8988T (cell line): Measurements from ENCODE around the gene PIGV.
"Not testable (repeated sequence)": the region's sequence is repeated elsewhere in the genome, so short reads cannot be mapped to it uniquely, and the experiment has no call there.

Experiments
- DNase-seq: peaks from one replicate; pipeline ENCODE4 v3.0.0; 2011

PIGV gene

GRCh38 chr1:26837665-26838064 is 49.9 kb downstream of the PIGV start:
- not testable (repeated sequence) for DNase-seq

- DNase-seq: no peak
Measured at GRCh38 chr1:26838474-26839338, 51.0 kb downstream of the PIGV start.

- no peak for DNase-seq
Measured at GRCh38 chr1:26839339-26839722, 51.6 kb downstream of the PIGV start.

GRCh38 chr1:26839779-26840178 is 52.0 kb downstream of the PIGV start:
- DNase-seq: no peak

- no peak for DNase-seq
Measured at GRCh38 chr1:26844424-26845196, 56.9 kb downstream of the PIGV start.

- DNase-seq: not testable (repeated sequence)
Measured at GRCh38 chr1:26847826-26848225, 60.1 kb downstream of the PIGV start.
